ENCODE results near the gene TCEAL5.
"Not testable (repeated sequence)": the region's sequence is repeated elsewhere in the genome, so short reads cannot be mapped to it uniquely, and the experiment has no call there.

The TCEAL5 gene

GRCh38 chrX:103234869-103235268 lies 41.7 kb downstream of the TCEAL5 start:
- DNase-seq (ENCODE audit: low read depth in 4 of 4, low spot score in 1 of 4) = no peak

- DNase-seq (ENCODE audit: low read depth in 4 of 4, low spot score in 1 of 4) = no peak
Measured at GRCh38 chrX:103233263-103233662, 43.3 kb downstream of the TCEAL5 start.

GRCh38 chrX:103225918-103226317 lies 50.6 kb downstream of the TCEAL5 start:
- not testable (repeated sequence) for DNase-seq (ENCODE audit: low read depth in 4 of 4, low spot score in 1 of 4)

Measured in stimulated activated CD4-positive, alpha-beta T cell treated with anti-CD3 and anti-CD28 coated beads, Interleukin-1b, Interleukin-23, amount 100 ng/mL, for 24 hours (primary cell).